GM19452 (cell line): ENCODE results near the gene NFATC3.

Experiments
- ATAC-seq: cut with Tn5 transposase; IDR thresholded peaks from one replicate; pipeline ENCODE4 v1.9.1; 2021; ENCODE audit not compliant: unreplicated experiment

The NFATC3 gene

GRCh38 chr16:68183046-68183445 is 97.9 kb downstream of the NFATC3 start:
- no peak for ATAC-seq

GRCh38 chr16:68186877-68187276 is 101.7 kb downstream of the NFATC3 start:
- ATAC-seq: no peak

GRCh38 chr16:68187505-68187904 is 102.3 kb downstream of the NFATC3 start:
- no peak for ATAC-seq

GRCh38 chr16:68188170-68188569 is 103.0 kb downstream of the NFATC3 start:
- no peak for ATAC-seq

- no peak for ATAC-seq
Measured at GRCh38 chr16:68190081-68190480, 104.9 kb downstream of the NFATC3 start.

GRCh38 chr16:68190736-68191510 is 105.8 kb downstream of the NFATC3 start:
- no peak for ATAC-seq

GRCh38 chr16:68194251-68194650 is 109.1 kb downstream of the NFATC3 start:
- no peak for ATAC-seq

GRCh38 chr16:68197250-68197649 is 112.1 kb downstream of the NFATC3 start:
- ATAC-seq: no peak

- no peak for ATAC-seq
Measured at GRCh38 chr16:68200088-68200783, 115.1 kb downstream of the NFATC3 start.

- no peak for ATAC-seq
Measured at GRCh38 chr16:68202091-68202519, 116.9 kb downstream of the NFATC3 start.

GRCh38 chr16:68206245-68206644 is 121.1 kb downstream of the NFATC3 start:
- ATAC-seq: no peak

- no peak for ATAC-seq
Measured at GRCh38 chr16:68214726-68215125, 129.6 kb downstream of the NFATC3 start.

- ATAC-seq: no peak
Measured at GRCh38 chr16:68215302-68215701, 130.1 kb downstream of the NFATC3 start.

GRCh38 chr16:68216240-68216639 is 131.1 kb downstream of the NFATC3 start:
- no peak for ATAC-seq

- ATAC-seq: no peak
Measured at GRCh38 chr16:68217506-68217905, 132.3 kb downstream of the NFATC3 start.

GRCh38 chr16:68219725-68220351 is 134.7 kb downstream of the NFATC3 start:
- no peak for ATAC-seq

GRCh38 chr16:68223072-68223471 is 137.9 kb downstream of the NFATC3 start:
- no peak for ATAC-seq

- no peak for ATAC-seq
Measured at GRCh38 chr16:68226116-68226515, 140.9 kb downstream of the NFATC3 start.

GRCh38 chr16:68227183-68227793 is 142.1 kb downstream of the NFATC3 start:
- ATAC-seq: no peak

GRCh38 chr16:68227850-68228553 is 142.8 kb downstream of the NFATC3 start:
- ATAC-seq: no peak

- ATAC-seq: no peak
Measured at GRCh38 chr16:68228652-68229051, 143.5 kb downstream of the NFATC3 start.
